GM12878 (cell line): ENCODE data around the gene RPL32.

Experiments
- BCLAF1 ChIP-seq: fragments of 450-650 bp; IDR thresholded peaks from 2 replicates; pipeline ENCODE4 v1.6.1; 2017; ENCODE audit warnings: antibody characterized with exemption, mild to moderate bottlenecking, moderate library complexity
- CBFB ChIP-seq: IDR thresholded peaks from 2 replicates; pipeline ENCODE4 v1.6.1; 2016; ENCODE audit warnings: antibody characterized with exemption, low read depth
- EP300 ChIP-seq, 2 experiments: fragments of 150-350 bp in 1 of 2; IDR thresholded peaks; 2 replicates each; pipeline ENCODE4 v1.6.1; 2011 to 2012; ENCODE audit warnings: low read depth in 2 of 2, low read length in 2 of 2, borderline replicate concordance in 1 of 2, improper control_type of control experiment in 1 of 2, inconsistent platforms in 1 of 2; ENCODE audit not compliant: control insufficient read depth in 1 of 2
- EZH2 ChIP-seq: IDR thresholded peaks from 2 replicates; pipeline ENCODE4 v1.6.1; 2012; ENCODE audit warnings: low read depth, mild to moderate bottlenecking, control low read depth, inconsistent platforms, low read length, borderline replicate concordance; ENCODE audit not compliant: control insufficient read depth
- GABPA ChIP-seq: IDR thresholded peaks from 2 replicates; pipeline ENCODE4 v1.6.1; 2014; ENCODE audit warnings: antibody characterized with exemption, low read depth, mild to moderate bottlenecking, inconsistent platforms
- MXI1 ChIP-seq: fragments of 150-350 bp; IDR thresholded peaks from 2 replicates; pipeline ENCODE4 v1.6.1; 2011; ENCODE audit warnings: low read depth, mild to moderate bottlenecking, inconsistent platforms, low read length, improper control_type of control experiment
- MYC ChIP-seq: IDR thresholded peaks from 2 replicates; pipeline ENCODE4 v1.6.1; 2011; ENCODE audit warnings: mild to moderate bottlenecking, low read length, moderate library complexity, inconsistent platforms; ENCODE audit not compliant: insufficient read depth, insufficient replicate concordance, insufficient read length, severe bottlenecking
- POLR2A ChIP-seq: IDR thresholded peaks from 2 replicates; pipeline ENCODE4 v1.6.1; 2011; ENCODE audit warnings: low read depth, mild to moderate bottlenecking, low read length
- POLR2AphosphoS5 ChIP-seq: IDR thresholded peaks from 2 replicates; pipeline ENCODE4 v1.6.1; 2011; ENCODE audit warnings: mild to moderate bottlenecking, low read length, inconsistent platforms
- REST ChIP-seq: IDR thresholded peaks from 2 replicates; pipeline ENCODE4 v1.6.1; 2012; ENCODE audit warnings: mild to moderate bottlenecking, low read depth, low read length
- SRF ChIP-seq, 2 experiments: IDR thresholded peaks; 2 replicates each; pipeline ENCODE4 v1.6.1; 2011; ENCODE audit warnings: low read depth in 2 of 2, low read length in 2 of 2, mild to moderate bottlenecking in 1 of 2, moderate library complexity in 1 of 2
- USF2 ChIP-seq: IDR thresholded peaks from 2 replicates; pipeline ENCODE4 v1.6.1; 2011; ENCODE audit warnings: low read depth, low read length, improper control_type of control experiment, borderline replicate concordance
- TF ChIP-seq, protein P1 (sequence below), 3 experiments: IDR thresholded peaks in 2 of 3; conservative IDR thresholded peaks in 1 of 3; 2 replicates each; pipeline ENCODE4 v1.5.1; 2011; ENCODE audit warnings: low read depth in 3 of 3, low read length in 3 of 3, mild to moderate bottlenecking in 3 of 3, control low read depth in 2 of 3, moderate library complexity in 2 of 3, inconsistent platforms in 1 of 3, mixed read lengths in 1 of 3; ENCODE audit not compliant: control insufficient read depth in 2 of 3, insufficient read depth in 1 of 3; ENCODE audit errors: extremely low read depth in 1 of 3
- TF ChIP-seq, protein P2 (sequence below): fragments of 450-650 bp; IDR thresholded peaks from 2 replicates; pipeline ENCODE4 v1.6.1; 2016; ENCODE audit warnings: mild to moderate bottlenecking, moderate library complexity, borderline replicate concordance

GRCh38 chr3:12822725-12823373 lies 18.5 kb downstream of the RPL32 start:
- TF ChIP-seq SRF (IDR thresholded peaks at IDR 0.05; ENCODE audit: low read depth in 2 of 2, low read length in 2 of 2) (no peak), REST (no peak), MXI1 (no peak), USF2 (no peak), POLR2A (no peak), MYC (no peak), BCLAF1 (no peak), GABPA (no peak), EZH2 (no peak), EP300 (IDR thresholded peaks at IDR 0.05; ENCODE audit: borderline replicate concordance in 1 of 2, control insufficient read depth in 1 of 2, low read depth in 2 of 2, low read length in 2 of 2) (no peak), POLR2AphosphoS5 (no peak), CBFB (no peak)
- TF ChIP-seq, protein P1, sequence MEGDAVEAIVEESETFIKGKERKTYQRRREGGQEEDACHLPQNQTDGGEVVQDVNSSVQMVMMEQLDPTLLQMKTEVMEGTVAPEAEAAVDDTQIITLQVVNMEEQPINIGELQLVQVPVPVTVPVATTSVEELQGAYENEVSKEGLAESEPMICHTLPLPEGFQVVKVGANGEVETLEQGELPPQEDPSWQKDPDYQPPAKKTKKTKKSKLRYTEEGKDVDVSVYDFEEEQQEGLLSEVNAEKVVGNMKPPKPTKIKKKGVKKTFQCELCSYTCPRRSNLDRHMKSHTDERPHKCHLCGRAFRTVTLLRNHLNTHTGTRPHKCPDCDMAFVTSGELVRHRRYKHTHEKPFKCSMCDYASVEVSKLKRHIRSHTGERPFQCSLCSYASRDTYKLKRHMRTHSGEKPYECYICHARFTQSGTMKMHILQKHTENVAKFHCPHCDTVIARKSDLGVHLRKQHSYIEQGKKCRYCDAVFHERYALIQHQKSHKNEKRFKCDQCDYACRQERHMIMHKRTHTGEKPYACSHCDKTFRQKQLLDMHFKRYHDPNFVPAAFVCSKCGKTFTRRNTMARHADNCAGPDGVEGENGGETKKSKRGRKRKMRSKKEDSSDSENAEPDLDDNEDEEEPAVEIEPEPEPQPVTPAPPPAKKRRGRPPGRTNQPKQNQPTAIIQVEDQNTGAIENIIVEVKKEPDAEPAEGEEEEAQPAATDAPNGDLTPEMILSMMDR (IDR thresholded peaks at IDR 0.05 in 2 of 3, conservative IDR thresholded peaks at IDR 0.05 in 1 of 3; ENCODE audit: control insufficient read depth in 2 of 3, extremely low read depth in 1 of 3, insufficient read depth in 1 of 3, low read depth in 3 of 3, low read length in 3 of 3) = peak; percentile 39 to 46 (median 46); a peak in 5 of 6 replicates
- TF ChIP-seq, protein P2, sequence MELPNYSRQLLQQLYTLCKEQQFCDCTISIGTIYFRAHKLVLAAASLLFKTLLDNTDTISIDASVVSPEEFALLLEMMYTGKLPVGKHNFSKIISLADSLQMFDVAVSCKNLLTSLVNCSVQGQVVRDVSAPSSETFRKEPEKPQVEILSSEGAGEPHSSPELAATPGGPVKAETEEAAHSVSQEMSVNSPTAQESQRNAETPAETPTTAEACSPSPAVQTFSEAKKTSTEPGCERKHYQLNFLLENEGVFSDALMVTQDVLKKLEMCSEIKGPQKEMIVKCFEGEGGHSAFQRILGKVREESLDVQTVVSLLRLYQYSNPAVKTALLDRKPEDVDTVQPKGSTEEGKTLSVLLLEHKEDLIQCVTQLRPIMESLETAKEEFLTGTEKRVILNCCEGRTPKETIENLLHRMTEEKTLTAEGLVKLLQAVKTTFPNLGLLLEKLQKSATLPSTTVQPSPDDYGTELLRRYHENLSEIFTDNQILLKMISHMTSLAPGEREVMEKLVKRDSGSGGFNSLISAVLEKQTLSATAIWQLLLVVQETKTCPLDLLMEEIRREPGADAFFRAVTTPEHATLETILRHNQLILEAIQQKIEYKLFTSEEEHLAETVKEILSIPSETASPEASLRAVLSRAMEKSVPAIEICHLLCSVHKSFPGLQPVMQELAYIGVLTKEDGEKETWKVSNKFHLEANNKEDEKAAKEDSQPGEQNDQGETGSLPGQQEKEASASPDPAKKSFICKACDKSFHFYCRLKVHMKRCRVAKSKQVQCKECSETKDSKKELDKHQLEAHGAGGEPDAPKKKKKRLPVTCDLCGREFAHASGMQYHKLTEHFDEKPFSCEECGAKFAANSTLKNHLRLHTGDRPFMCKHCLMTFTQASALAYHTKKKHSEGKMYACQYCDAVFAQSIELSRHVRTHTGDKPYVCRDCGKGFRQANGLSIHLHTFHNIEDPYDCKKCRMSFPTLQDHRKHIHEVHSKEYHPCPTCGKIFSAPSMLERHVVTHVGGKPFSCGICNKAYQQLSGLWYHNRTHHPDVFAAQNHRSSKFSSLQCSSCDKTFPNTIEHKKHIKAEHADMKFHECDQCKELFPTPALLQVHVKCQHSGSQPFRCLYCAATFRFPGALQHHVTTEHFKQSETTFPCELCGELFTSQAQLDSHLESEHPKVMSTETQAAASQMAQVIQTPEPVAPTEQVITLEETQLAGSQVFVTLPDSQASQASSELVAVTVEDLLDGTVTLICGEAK = no peak
